Measurements from ENCODE around the gene PTPRO.

The PTPRO gene

GRCh38 chr12:15528666-15529065, 206.4 kb downstream of the PTPRO start:
- no peak for DNase-seq

GRCh38 chr12:15530361-15530760, 208.1 kb downstream of the PTPRO start:
- no peak for DNase-seq

DNA sequence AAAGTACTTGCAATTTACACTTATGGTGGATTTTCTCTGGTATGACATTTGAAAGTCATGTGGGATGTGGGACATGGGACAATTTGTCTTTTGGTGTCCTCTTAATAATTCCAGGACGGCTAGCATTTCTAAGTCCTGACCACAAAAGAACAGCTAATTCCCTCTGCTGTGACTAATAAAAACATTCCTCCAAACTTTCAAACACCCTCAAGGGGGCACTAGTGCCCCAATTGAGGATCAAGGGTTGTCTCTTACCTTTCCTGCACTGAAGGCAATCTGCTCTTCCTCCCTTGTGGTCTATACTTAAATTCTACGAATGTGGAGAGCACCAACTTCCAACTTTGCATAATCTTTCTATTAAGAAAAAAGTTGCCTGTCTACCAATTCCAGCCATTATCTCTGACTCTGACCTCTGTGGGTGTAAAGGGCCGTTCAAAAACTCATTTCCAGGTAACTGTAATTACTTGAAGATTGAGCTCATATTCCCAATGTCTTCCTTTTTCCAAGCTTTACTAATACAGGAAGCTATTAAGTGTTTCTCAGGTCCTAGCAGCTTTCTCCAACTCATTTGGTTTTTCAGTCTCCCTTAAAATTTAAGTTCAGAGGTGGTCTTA, 210.2 kb downstream of the PTPRO start:
- DNase-seq = no peak

GRCh38 chr12:15534322-15534721, 212.0 kb downstream of the PTPRO start:
- DNase-seq = no peak

- DNase-seq = no peak
Observed at GRCh38 chr12:15534874-15535273, 212.6 kb downstream of the PTPRO start.

- DNase-seq = no peak
Observed at GRCh38 chr12:15535352-15535781, 213.1 kb downstream of the PTPRO start.

GRCh38 chr12:15536446-15536845, 214.1 kb downstream of the PTPRO start:
- no peak for DNase-seq

GRCh38 chr12:15538881-15539280, 216.6 kb downstream of the PTPRO start:
- DNase-seq = no peak

DNA sequence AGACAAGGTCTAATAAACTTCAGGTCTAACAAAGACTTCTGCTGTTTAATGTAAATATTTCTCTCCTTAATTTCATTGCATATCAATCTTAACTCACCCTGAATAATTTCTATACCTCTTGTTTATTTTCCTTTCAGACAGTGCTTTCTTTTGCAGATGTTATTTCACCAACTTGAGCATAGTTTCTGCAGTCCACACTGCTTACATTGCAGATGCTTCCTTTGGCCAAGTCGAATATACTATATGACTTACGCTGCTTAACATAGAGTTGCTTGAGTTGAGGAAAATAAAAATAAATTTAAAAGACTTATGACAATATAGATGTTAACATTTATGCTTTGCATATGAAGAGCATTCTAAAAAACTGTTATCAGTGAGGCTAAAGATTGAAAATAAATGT, 217.7 kb downstream of the PTPRO start:
- no peak for DNase-seq

GRCh38 chr12:15540469-15540872, 218.2 kb downstream of the PTPRO start:
- no peak for DNase-seq

- no peak for DNase-seq
Observed at GRCh38 chr12:15541996-15542631, 219.8 kb downstream of the PTPRO start.

DNA sequence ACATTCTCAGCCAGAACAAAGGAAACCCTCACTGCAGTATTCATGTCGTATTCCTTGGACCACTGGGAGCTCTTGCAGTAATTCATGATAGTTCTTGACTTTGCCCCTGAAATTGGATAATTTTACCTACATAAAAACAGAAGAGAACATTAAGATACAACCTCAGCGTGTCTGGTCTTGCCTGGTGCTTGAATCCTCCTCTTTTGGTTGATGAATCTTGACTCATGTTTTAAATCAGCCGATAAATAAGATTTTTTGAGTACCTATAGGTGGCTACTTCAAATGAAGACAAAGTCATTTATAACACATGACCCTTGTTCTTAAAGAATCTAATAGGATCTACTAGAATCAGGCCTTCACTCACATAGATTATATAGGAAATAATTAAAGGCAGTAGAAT, 221.0 kb downstream of the PTPRO start:
- DNase-seq = no peak

DNA sequence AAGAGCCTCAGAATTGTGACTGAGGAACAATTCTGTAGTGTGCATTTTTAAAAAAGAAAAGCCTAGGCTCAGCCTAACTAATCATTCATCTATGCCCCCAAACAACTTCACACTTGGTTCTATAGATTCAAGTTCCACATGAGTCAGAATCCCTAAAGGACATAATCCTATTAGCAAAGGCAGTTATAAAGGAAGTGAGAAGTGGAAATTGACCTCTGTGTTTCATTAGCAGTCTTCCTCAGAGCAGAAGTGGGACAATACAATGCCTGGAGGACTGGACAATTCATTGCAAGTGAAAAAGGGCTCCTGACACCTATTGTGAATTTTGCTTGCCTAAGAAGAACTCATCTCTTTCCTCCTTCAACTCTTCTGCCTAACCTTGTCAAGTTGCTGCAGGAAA, 222.3 kb downstream of the PTPRO start:
- DNase-seq = no peak

DNA sequence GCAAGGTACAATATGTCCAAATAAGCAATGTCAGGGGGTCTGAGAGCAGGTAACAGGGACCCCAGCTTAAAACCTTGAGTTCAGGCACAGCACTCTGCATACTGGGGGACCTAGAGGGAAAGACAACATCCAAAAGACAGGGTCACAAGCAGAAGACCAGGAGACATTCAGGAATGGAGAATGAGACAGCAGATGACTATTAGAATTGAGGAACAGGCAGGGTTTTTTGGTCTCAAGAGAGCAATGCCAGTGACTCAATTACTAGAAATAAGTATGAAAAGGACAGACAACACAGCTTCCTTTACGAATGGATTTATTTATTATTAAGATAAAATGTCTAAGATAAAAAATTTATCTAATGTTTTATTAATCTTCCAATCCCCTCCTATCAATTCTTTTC, 223.0 kb downstream of the PTPRO start:
- DNase-seq = no peak

DNA sequence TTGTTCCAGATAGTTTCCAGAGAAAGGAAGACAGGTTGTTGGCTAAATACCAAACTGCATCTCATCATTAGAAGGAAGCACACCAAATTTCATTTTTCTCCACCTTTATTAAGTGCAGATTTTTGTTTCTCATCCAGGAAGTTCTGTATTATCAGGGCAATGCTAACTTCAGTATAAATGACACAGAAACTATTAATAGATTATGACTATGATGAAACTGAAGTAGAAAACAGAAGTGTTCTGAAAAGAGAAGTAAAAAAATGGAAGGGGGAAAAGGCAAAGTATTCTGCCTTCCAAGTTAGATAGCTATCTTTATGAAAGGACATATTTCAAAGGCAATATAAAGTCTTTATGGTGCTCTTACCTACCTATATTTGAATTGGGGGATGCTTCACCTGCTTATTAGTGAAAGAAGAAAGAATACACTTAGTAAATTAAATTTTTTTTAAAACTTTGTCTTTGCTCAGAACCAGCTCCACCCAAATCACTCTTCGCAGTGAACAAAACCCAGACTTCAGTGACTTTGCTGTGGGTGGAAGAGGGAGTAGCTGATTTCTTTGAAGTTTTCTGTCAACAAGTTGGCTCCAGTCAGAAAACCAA, 223.9 kb downstream of the PTPRO start:
- no peak for DNase-seq

GRCh38 chr12:15547063-15547462, 224.8 kb downstream of the PTPRO start:
- DNase-seq = no peak

DNA sequence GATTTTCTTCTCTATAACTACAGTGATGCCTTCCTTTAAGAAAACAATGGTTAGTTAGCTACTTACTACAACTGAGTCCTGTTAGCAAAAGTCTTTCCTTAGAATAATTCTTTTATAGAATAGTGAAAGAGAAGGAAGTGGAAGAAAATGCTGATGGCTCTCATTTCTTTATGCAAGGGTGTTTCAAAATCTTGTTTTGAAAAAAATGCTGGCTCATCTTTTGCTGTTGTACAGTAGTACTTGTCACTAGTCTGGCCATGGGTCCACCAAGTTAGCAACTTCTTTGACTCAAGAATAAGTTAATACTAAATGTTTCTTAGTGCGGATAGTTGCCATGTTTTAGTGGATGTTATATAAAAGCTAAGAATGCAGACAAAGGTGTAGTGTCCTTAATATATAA, 225.4 kb downstream of the PTPRO start:
- DNase-seq = no peak

- DNase-seq = no peak
Observed at GRCh38 chr12:15550793-15551192, 228.5 kb downstream of the PTPRO start.

DNA sequence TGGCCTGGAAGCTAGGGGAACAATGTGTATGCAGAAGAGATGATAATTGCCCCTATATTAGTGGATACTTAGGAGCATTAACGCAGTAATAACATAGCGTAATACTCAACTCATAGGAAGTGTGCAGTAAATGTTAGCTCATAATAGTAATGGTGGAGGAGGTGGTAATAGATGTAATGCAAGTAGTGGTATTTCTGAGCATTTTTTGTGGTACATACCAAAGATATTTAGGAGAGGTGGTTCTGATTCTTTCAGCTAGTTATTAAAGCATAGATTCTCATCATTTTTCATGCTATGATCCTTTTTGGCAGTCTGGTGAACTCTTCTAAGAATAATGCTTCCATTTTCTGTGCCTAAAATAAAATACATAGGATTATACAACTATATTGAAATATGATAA, 233.1 kb downstream of the PTPRO start:
- no peak for DNase-seq

GRCh38 chr12:15556411-15557102, 234.2 kb downstream of the PTPRO start:
- DNase-seq = no peak

- no peak for DNase-seq
Observed at GRCh38 chr12:15558915-15559528, 236.7 kb downstream of the PTPRO start.

- no peak for DNase-seq
Observed at GRCh38 chr12:15561396-15561795, 239.1 kb downstream of the PTPRO start.

- no peak for DNase-seq
Observed at GRCh38 chr12:15562263-15562662, 240.0 kb downstream of the PTPRO start.

- DNase-seq = no peak
Observed at GRCh38 chr12:15563663-15564062, 241.4 kb downstream of the PTPRO start.

All from NCI-H510A treated with DMSO at 0.1 percent for 48 hours (cell line).